NT2/D1 (cell line): ENCODE data around the gene ECHS1.
A peak's percentile ranks its signal among the peaks of the same experiment; 100 is the strongest.

Source experiments
- DNase-seq: peaks from one replicate; pipeline ENCODE4 v3.0.0-alpha.2; 2011; ENCODE audit warnings: low read depth, low spot score
- H3K27me3 ChIP-seq: 2 replicates; pipeline ENCODE4 v1.6.0; 2011; ENCODE audit warnings: mild to moderate bottlenecking; ENCODE audit not compliant: insufficient read length, insufficient read depth
- H3K36me3 ChIP-seq: 2 replicates; pipeline ENCODE4 v1.6.1; 2011; ENCODE audit warnings: mild to moderate bottlenecking, low read length, mixed read lengths; ENCODE audit not compliant: insufficient read depth, insufficient read length
- H3K4me1 ChIP-seq: 2 replicates; pipeline ENCODE4 v1.5.1; 2011; ENCODE audit not compliant: insufficient read depth, insufficient read length
- H3K4me3 ChIP-seq: 2 replicates; pipeline ENCODE4 v1.5.1; 2011; ENCODE audit warnings: low read depth; ENCODE audit not compliant: insufficient read length
- H3K9ac ChIP-seq: 2 replicates; pipeline ENCODE4 v1.6.0; 2011; ENCODE audit warnings: low read depth; ENCODE audit not compliant: insufficient read length
- H3K9me3 ChIP-seq: 2 replicates; pipeline ENCODE4 v1.5.1; 2011; ENCODE audit warnings: mild to moderate bottlenecking, low read length; ENCODE audit not compliant: insufficient read depth
- SUZ12 ChIP-seq: IDR thresholded peaks from 2 replicates; pipeline ENCODE4 v1.6.1; 2011; ENCODE audit not compliant: insufficient read length, insufficient read depth; ENCODE audit errors: extremely low read depth
- YY1 ChIP-seq: IDR thresholded peaks from 2 replicates; pipeline ENCODE4 v1.6.1; 2011; ENCODE audit not compliant: insufficient read length, insufficient read depth
- ZNF274 ChIP-seq: IDR thresholded peaks from 2 replicates; pipeline ENCODE4 v1.6.1; 2011; ENCODE audit warnings: mild to moderate bottlenecking, low read depth, low read length

The ECHS1 gene

GRCh38 chr10:133334503-133335245 is 38.5 kb downstream of the ECHS1 start:
- Histone ChIP-seq H3K4me3 (no peak overlapping the region), H3K27me3 (peaks cover 87% of the 10 kb centered on the region), H3K9me3 (peaks cover 14% of the 10 kb centered on the region; the same call in 1 of the 2 replicates), H3K4me1 (no peaks in the 10 kb centered on the region), H3K36me3 (no peaks in the 10 kb centered on the region), H3K9ac (no peak overlapping the region)
- peak; percentile 8 for TF ChIP-seq SUZ12
- no peak for TF ChIP-seq ZNF274
- no peak for TF ChIP-seq YY1
- no peak for DNase-seq

- Histone ChIP-seq H3K4me3 (no peak overlapping the region), H3K4me1 (peaks cover 10% of the 10 kb centered on the region), H3K27me3 (peaks cover 85% of the 10 kb centered on the region), H3K9me3 (peaks cover 14% of the 10 kb centered on the region; the same call in 1 of the 2 replicates), H3K36me3 (no peaks in the 10 kb centered on the region), H3K9ac (no peak overlapping the region)
- TF ChIP-seq YY1, result no peak
- no peak for TF ChIP-seq ZNF274
- no peak for DNase-seq
Measured at GRCh38 chr10:133332936-133333699, 40.0 kb downstream of the ECHS1 start.

GRCh38 chr10:133329491-133330202 is 43.5 kb downstream of the ECHS1 start:
- Histone ChIP-seq H3K4me3 (peak overlapping the region; percentile 21), H3K4me1 (peaks cover 20% of the 10 kb centered on the region), H3K9ac (peak overlapping the region; percentile 42)

GRCh38 chr10:133328358-133329343 is 44.5 kb downstream of the ECHS1 start:
- H3K9ac ChIP-seq, result peak overlapping the region; percentile 42
- H3K27me3 ChIP-seq, result peaks cover 76% of the 10 kb centered on the region
- no peak overlapping the region for H3K4me3 ChIP-seq

More at GRCh38 chr10:133329491-133330202, 43.5 kb downstream of the ECHS1 start:
- no peaks in the 10 kb centered on the region for H3K36me3 ChIP-seq
- DNase-seq, result peak; percentile 55
- no peak for TF ChIP-seq YY1
- no peak for TF ChIP-seq ZNF274
- no peak for TF ChIP-seq SUZ12
- H3K27me3 ChIP-seq, result peaks cover 84% of the 10 kb centered on the region
- H3K9me3 ChIP-seq, result peaks cover 14% of the 10 kb centered on the region; the same call in 1 of the 2 replicates

GRCh38 chr10:133327651-133328357 is 45.4 kb downstream of the ECHS1 start:
- Histone ChIP-seq H3K36me3 (no peaks in the 10 kb centered on the region), H3K9ac (no peak overlapping the region), H3K4me3 (no peak overlapping the region), H3K9me3 (peaks cover 14% of the 10 kb centered on the region; the same call in 1 of the 2 replicates), H3K27me3 (peaks cover 69% of the 10 kb centered on the region), H3K4me1 (peaks cover 24% of the 10 kb centered on the region)
- no peak for DNase-seq
- TF ChIP-seq ZNF274 (no peak), SUZ12 (no peak), YY1 (no peak)

More at GRCh38 chr10:133328358-133329343, 44.5 kb downstream of the ECHS1 start:
- TF ChIP-seq ZNF274 (no peak), YY1 (no peak), SUZ12 (no peak)
- Histone ChIP-seq H3K4me1 (peaks cover 24% of the 10 kb centered on the region), H3K9me3 (peaks cover 14% of the 10 kb centered on the region; the same call in 1 of the 2 replicates), H3K36me3 (no peaks in the 10 kb centered on the region)
- no peak for DNase-seq
